HepG2 (cell line): ENCODE data around the gene CEBPG. TPM values are rescaled to one million over a fixed set of nuclear protein-coding genes. Genes with fewer than 3 reads are reported as not detected.
A peak's percentile ranks its signal among the peaks of the same experiment; 100 is the strongest.

ENCODE experiments used
- ADNP ChIP-seq: sonication (generic); formaldehyde crosslinking; IDR thresholded peaks from 2 replicates; pipeline ENCODE4 v1.4.0; 2020; ENCODE audit warnings: missing genetic modification reagents
- CAMTA2 ChIP-seq: sonication (generic); formaldehyde crosslinking; IDR thresholded peaks from 2 replicates; pipeline ENCODE4 v1.4.0; 2020; ENCODE audit warnings: mild to moderate bottlenecking, missing genetic modification reagents, borderline replicate concordance
- CCAR2 ChIP-seq: fragments of 200-400 bp; formaldehyde crosslinking; optimal IDR thresholded peaks from 2 replicates; pipeline ENCODE3; 2018; ENCODE audit warnings: low read depth, mild to moderate bottlenecking, low read length, moderate library complexity
- CHD4 ChIP-seq: fragments of 200-600 bp; sonication (generic); IDR thresholded peaks from 2 replicates; pipeline ENCODE4 v1.7.0; 2017; ENCODE audit warnings: mild to moderate bottlenecking, low read length, borderline replicate concordance
- GLI4 ChIP-seq: sonication (generic); formaldehyde crosslinking; IDR thresholded peaks from 2 replicates; pipeline ENCODE4 v1.5.1; 2020; ENCODE audit warnings: missing genetic modification reagents, mild to moderate bottlenecking, moderate library complexity, borderline replicate concordance
- KDM1A ChIP-seq: IDR thresholded peaks from 2 replicates; pipeline ENCODE4 v1.6.1; 2016; ENCODE audit warnings: missing compliant biosample characterization
- NFIB ChIP-seq: sonication (generic); formaldehyde crosslinking; IDR thresholded peaks from 2 replicates; pipeline ENCODE4 v1.9.0; 2021; ENCODE audit warnings: missing genetic modification reagents, mild to moderate bottlenecking, borderline replicate concordance
- RCOR2 ChIP-seq: IDR thresholded peaks from 2 replicates; pipeline ENCODE4 v1.6.1; 2016; ENCODE audit warnings: missing biosample characterization, missing genetic modification reagents
- SP2 ChIP-seq: sonication (generic); formaldehyde crosslinking; IDR thresholded peaks from 2 replicates; pipeline ENCODE4 v1.5.1; 2020; ENCODE audit warnings: mild to moderate bottlenecking, missing genetic modification reagents
- SSRP1 ChIP-seq: IDR thresholded peaks from 2 replicates; pipeline ENCODE4 v1.6.1; 2016; ENCODE audit warnings: control low read depth
- ZMYM3 ChIP-seq: sonication (generic); formaldehyde crosslinking; IDR thresholded peaks from 2 replicates; pipeline ENCODE4 v1.5.1; 2020; ENCODE audit warnings: mild to moderate bottlenecking, missing genetic modification reagents
- ZNF629 ChIP-seq: sonication (generic); formaldehyde crosslinking; conservative IDR thresholded peaks from 2 replicates; pipeline ENCODE4 v1.5.0; 2020; ENCODE audit warnings: missing genetic modification reagents
- polyA plus RNA-seq, 8 experiments: library from polyadenylated mRNA; depleted of rRNA in 3 of 8; stranded (reverse) in 7 of 8; unstranded in 1 of 8; fragments of >200 nt; fragmentation: Illumina TruSeq in 4 of 8; extraction: Trizol in 4 of 8; gene quantifications; 2 replicates each; pipeline versions ENCODE4 v1.2.1 to v1.2.3, GENCODE V29; 2011 to 2016; ENCODE audit warnings: low read depth in 4 of 8, missing spikeins in 1 of 8, mixed read lengths in 1 of 8; ENCODE audit not compliant: insufficient read depth in 1 of 8
- total RNA-seq, 5 experiments: library from RNA; depleted of rRNA; stranded (reverse); fragments of >200 nt; fragmentation: Illumina TruSeq; extraction: Trizol; gene quantifications; 2 replicates each; pipeline ENCODE4 v1.2.3, GENCODE V29; 2016; ENCODE audit warnings: low read depth in 1 of 5
- TF ChIP-seq, protein P1 (sequence below): IDR thresholded peaks from 2 replicates; pipeline ENCODE4 v1.6.1; 2016; ENCODE audit warnings: missing compliant biosample characterization, missing genetic modification reagents, borderline replicate concordance
- TF ChIP-seq, protein P2 (sequence below): IDR thresholded peaks from 2 replicates; pipeline ENCODE4 v1.6.1; 2016; ENCODE audit warnings: control low read depth

CEBPG gene
- total and polyA plus RNA-seq, 2 of the 13 experiments (the other 11 are each of a cell fraction or from before 2014, with no cell fraction given), result 25.7 to 34.3 TPM

DNA sequence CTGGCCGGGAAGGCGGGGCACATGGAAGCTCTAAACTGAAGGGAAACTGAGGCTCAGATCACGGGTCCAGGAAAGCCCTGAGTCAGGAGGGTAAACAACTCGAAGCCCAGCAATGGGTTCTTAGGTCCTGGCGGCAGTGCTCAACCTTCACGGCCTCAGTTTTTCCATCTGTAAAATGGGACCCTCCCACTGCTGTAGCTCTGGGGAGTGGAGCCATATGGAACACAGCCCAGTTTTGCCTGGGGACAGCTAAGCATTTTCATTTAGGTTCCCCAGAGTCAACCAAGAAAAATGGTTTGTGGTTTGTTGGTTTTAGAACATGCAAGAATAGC is 30.4 kb downstream of the CEBPG start (continued):
- TF ChIP-seq CHD4 (peak; percentile 100), CAMTA2 (CRISPR knock-in tag) (0 out of 2 replicates have a peak, but pooled peaks have one; percentile 0), ZMYM3 (peak; percentile 99), NFIB (CRISPR knock-in tag) (no peak), KDM1A (CRISPR knock-in tag) (peak; percentile 83), SSRP1 (peak; percentile 6; the same call in 1 of the 2 replicates), GLI4 (no peak), ZNF629 (peak; percentile 100), ADNP (CRISPR knock-in tag) (peak; percentile 96), RCOR2 (CRISPR knock-in tag) (peak; percentile 69; the same call in 1 of the 2 replicates), SP2 (CRISPR knock-in tag) (no peak), CCAR2 (no peak)
- TF ChIP-seq, protein P1, sequence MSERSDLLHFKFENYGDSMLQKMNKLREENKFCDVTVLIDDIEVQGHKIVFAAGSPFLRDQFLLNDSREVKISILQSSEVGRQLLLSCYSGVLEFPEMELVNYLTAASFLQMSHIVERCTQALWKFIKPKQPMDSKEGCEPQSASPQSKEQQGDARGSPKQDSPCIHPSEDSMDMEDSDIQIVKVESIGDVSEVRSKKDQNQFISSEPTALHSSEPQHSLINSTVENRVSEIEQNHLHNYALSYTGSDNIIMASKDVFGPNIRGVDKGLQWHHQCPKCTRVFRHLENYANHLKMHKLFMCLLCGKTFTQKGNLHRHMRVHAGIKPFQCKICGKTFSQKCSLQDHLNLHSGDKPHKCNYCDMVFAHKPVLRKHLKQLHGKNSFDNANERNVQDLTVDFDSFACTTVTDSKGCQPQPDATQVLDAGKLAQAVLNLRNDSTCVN, result no peak
- TF ChIP-seq, protein P2, sequence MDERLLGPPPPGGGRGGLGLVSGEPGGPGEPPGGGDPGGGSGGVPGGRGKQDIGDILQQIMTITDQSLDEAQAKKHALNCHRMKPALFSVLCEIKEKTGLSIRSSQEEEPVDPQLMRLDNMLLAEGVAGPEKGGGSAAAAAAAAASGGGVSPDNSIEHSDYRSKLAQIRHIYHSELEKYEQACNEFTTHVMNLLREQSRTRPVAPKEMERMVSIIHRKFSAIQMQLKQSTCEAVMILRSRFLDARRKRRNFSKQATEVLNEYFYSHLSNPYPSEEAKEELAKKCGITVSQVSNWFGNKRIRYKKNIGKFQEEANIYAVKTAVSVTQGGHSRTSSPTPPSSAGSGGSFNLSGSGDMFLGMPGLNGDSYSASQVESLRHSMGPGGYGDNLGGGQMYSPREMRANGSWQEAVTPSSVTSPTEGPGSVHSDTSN, result 0 out of 2 replicates have a peak, but pooled peaks have one; percentile 5
